Measurements from ENCODE around the gene FLRT2.

DNA sequence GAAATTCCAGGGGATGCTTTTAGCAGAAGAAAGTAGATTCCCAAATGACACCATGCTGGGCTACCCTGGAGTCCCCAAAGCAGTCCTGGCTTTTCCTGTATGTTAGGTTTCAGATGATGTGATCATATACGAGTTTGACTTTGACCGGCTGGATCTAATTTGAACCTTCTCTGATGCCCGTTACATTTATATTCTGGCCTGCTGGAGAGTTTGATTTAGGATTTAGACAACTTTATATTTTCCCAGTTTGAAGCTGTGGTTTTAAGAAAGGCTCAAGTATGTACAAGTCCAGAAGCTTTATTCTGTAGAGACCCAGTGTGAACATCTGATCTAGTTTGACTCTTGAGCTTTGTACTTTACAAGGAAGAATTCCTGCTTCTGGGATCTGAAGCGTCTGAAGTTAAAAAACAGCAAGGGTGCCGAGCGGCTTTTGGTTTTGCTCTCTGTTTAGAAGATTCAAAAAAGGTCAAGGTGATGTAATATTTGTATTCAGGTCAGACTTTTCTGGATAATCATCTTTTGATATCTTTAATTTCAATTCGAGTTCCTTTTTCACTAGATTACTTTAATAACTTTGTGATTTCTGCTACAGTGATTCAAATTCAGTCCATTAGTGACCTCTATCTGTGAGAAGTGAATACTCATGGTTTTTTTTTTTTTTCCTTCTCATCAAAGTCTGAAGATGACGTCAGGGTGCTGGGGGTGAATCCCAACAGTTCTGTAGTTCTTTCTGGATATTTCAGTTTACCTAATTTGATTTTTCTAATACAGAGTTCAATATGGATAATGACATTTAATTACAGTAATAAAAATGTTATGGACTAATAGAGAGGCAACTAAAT, 6.3 kb downstream of the FLRT2 start:
- TF ChIP-seq ATF1 (CRISPR knock-in tag; IDR thresholded peaks at IDR 0.05) (no peak), ETV6 (CRISPR knock-in tag; IDR thresholded peaks at IDR 0.05) (no peak), MYBL2 (CRISPR knock-in tag; IDR thresholded peaks at IDR 0.05) (no peak), ESRRA (CRISPR knock-in tag; IDR thresholded peaks at IDR 0.05; ENCODE audit: borderline replicate concordance) (no peak), TEAD1 (CRISPR knock-in tag; IDR thresholded peaks at IDR 0.05) (no peak)
- TF ChIP-seq, protein P1, sequence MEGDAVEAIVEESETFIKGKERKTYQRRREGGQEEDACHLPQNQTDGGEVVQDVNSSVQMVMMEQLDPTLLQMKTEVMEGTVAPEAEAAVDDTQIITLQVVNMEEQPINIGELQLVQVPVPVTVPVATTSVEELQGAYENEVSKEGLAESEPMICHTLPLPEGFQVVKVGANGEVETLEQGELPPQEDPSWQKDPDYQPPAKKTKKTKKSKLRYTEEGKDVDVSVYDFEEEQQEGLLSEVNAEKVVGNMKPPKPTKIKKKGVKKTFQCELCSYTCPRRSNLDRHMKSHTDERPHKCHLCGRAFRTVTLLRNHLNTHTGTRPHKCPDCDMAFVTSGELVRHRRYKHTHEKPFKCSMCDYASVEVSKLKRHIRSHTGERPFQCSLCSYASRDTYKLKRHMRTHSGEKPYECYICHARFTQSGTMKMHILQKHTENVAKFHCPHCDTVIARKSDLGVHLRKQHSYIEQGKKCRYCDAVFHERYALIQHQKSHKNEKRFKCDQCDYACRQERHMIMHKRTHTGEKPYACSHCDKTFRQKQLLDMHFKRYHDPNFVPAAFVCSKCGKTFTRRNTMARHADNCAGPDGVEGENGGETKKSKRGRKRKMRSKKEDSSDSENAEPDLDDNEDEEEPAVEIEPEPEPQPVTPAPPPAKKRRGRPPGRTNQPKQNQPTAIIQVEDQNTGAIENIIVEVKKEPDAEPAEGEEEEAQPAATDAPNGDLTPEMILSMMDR (IDR thresholded peaks at IDR 0.05) = no peak
